MCF 10A (cell line): Measurements from ENCODE around the gene SYT1. TPM values are rescaled to one million over a fixed set of nuclear protein-coding genes. Genes with fewer than 3 reads are reported as not detected.

Source experiments
- BruUV-seq: library from RNA; stranded (reverse); fragments of 400-500 nt; replicated peaks from 2 replicates; lab custom pipeline; 2021; lab: Mats Ljungman, UMichigan
- CTCF ChIA-PET: fragments of 300-600 bp; sonication (Branson Sonifier 250); formaldehyde crosslinking; extraction: SDS; loops from one replicate; lab custom pipeline; 2021; ENCODE audit warnings: antibody characterized with exemption, inconsistent platforms; lab: Yijun Ruan, JAX
- POLR2A ChIA-PET: fragments of 300-600, 350-650 bp; sonication (Branson Sonifier 250); formaldehyde crosslinking; extraction: SDS; loops from one replicate; lab custom pipeline; 2020; ENCODE audit warnings: antibody characterized with exemption, inconsistent platforms; lab: Yijun Ruan, JAX
- DNase-seq: peaks from one replicate; pipeline ENCODE4 v3.0.0-alpha.2; 2018; ENCODE audit not compliant: unreplicated experiment
- H3K27ac Mint-ChIP-seq: one replicate; pipeline ENCODE4 v1.8.0; 2022; ENCODE audit warnings: mild to moderate bottlenecking, low read depth, mixed read lengths; ENCODE audit not compliant: unreplicated experiment
- H3K27me3 Mint-ChIP-seq: one replicate; pipeline ENCODE4 v1.8.0; 2022; ENCODE audit warnings: mixed read lengths; ENCODE audit not compliant: insufficient read depth, unreplicated experiment
- H3K36me3 Mint-ChIP-seq: one replicate; pipeline ENCODE4 v1.8.0; 2022; ENCODE audit warnings: mild to moderate bottlenecking, moderate library complexity, mixed read lengths; ENCODE audit not compliant: insufficient read depth, unreplicated experiment
- H3K4me1 Mint-ChIP-seq: one replicate; pipeline ENCODE4 v1.8.0; 2022; ENCODE audit warnings: mixed read lengths; ENCODE audit not compliant: insufficient read depth, unreplicated experiment
- H3K4me3 Mint-ChIP-seq: one replicate; pipeline ENCODE4 v1.8.0; 2022; ENCODE audit warnings: mild to moderate bottlenecking, moderate library complexity, mixed read lengths; ENCODE audit not compliant: unreplicated experiment
- H3K9me3 Mint-ChIP-seq: one replicate; pipeline ENCODE4 v1.8.0; 2022; ENCODE audit warnings: mixed read lengths; ENCODE audit not compliant: unreplicated experiment
- CTCF ChIP-seq: fragments of 200-600 bp; IDR thresholded peaks from one replicate; pipeline ENCODE4 v1.8.0; 2022; ENCODE audit warnings: antibody characterized with exemption, mild to moderate bottlenecking; ENCODE audit not compliant: unreplicated experiment
- intact Hi-C: fragments of 100-400 bp; cut with micrococcal nuclease; formaldehyde crosslinking; loops from 2 replicates; pipeline ENCODE4 v1.14.1; 2022
- total RNA-seq: library from RNA; stranded (reverse); gene quantifications from 2 replicates; pipeline ENCODE4 v1.2.3, GENCODE V29; 2022

The SYT1 gene
- total RNA-seq, 1 experiment from 2014 or later = 7.4 TPM

- H3K9me3 Mint-ChIP-seq = no peaks in the 10 kb centered on the region
- H3K4me1 Mint-ChIP-seq = peaks cover 15% of the 10 kb centered on the region
- ChIA-PET CTCF (no interaction called here), POLR2A (no interaction called here)
- DNase-seq = no peak
- no peaks in the 10 kb centered on the region for H3K36me3 Mint-ChIP-seq
- no TSS peak for BruUV-seq
- H3K27ac Mint-ChIP-seq = no peak overlapping the region
- intact Hi-C loops = no loop called here
- no peaks in the 10 kb centered on the region for H3K27me3 Mint-ChIP-seq
- no peak for TF ChIP-seq CTCF
- no peak overlapping the region for H3K4me3 Mint-ChIP-seq
These were observed 103.7 kb downstream of the SYT1 start for GRCh38 chr12:78968226-78968625.

GRCh38 chr12:78970041-78970440, 105.5 kb downstream of the SYT1 start:
- Mint-ChIP-seq H3K4me3 (no peak overlapping the region), H3K36me3 (no peaks in the 10 kb centered on the region), H3K27me3 (no peaks in the 10 kb centered on the region), H3K9me3 (no peaks in the 10 kb centered on the region), H3K4me1 (peaks cover 6% of the 10 kb centered on the region), H3K27ac (peak overlapping the region; percentile 1)
- TF ChIP-seq CTCF = no peak
- no TSS peak for BruUV-seq
- intact Hi-C loops = no loop called here
- POLR2A ChIA-PET = no interaction called here
- DNase-seq = no peak
- CTCF ChIA-PET = no interaction called here

- CTCF ChIA-PET = no interaction called here
These were observed 112.8 kb downstream of the SYT1 start for GRCh38 chr12:78977304-78977867.

More at GRCh38 chr12:78977304-78977867, 112.8 kb downstream of the SYT1 start:
- H3K4me3 Mint-ChIP-seq = no peak overlapping the region
- no peaks in the 10 kb centered on the region for H3K9me3 Mint-ChIP-seq
- no peak overlapping the region for H3K27ac Mint-ChIP-seq
- TF ChIP-seq CTCF = no peak
- DNase-seq = no peak
- peaks cover 7% of the 10 kb centered on the region for H3K4me1 Mint-ChIP-seq
- POLR2A ChIA-PET = interaction anchor here (0.6 kb wide), 1 partner anchor 307 kb away, joined by 3 read pairs; no protein-coding TSS in a partner anchor
- H3K36me3 Mint-ChIP-seq = no peaks in the 10 kb centered on the region
- no TSS peak for BruUV-seq
- H3K27me3 Mint-ChIP-seq = no peaks in the 10 kb centered on the region
- intact Hi-C loops = no loop called here
